ENCODE data around the gene ZFYVE9.

DNA sequence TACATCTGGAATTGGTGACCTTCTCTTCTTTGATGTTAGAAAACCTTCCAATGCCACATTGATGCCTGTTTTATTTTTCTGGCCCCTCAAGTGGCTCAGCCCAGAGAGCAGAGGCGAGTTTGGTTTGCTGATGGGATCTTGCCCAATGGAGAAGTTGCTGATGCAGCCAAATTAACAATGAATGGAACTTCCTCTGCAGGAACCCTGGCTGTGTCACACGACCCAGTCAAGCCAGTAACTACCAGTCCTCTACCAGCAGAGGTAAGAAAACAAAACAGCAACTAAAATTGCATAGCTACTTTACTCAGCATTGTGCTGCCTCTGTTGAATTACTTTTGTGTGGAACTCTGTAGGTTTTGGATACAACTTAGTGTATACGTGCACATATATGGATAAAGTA is 126.5 kb downstream of the ZFYVE9 start:
- TF ChIP-seq EZH2 (IDR thresholded peaks at IDR 0.05; ENCODE audit: insufficient read depth, low read length): no peak
- TF ChIP-seq, protein P1, sequence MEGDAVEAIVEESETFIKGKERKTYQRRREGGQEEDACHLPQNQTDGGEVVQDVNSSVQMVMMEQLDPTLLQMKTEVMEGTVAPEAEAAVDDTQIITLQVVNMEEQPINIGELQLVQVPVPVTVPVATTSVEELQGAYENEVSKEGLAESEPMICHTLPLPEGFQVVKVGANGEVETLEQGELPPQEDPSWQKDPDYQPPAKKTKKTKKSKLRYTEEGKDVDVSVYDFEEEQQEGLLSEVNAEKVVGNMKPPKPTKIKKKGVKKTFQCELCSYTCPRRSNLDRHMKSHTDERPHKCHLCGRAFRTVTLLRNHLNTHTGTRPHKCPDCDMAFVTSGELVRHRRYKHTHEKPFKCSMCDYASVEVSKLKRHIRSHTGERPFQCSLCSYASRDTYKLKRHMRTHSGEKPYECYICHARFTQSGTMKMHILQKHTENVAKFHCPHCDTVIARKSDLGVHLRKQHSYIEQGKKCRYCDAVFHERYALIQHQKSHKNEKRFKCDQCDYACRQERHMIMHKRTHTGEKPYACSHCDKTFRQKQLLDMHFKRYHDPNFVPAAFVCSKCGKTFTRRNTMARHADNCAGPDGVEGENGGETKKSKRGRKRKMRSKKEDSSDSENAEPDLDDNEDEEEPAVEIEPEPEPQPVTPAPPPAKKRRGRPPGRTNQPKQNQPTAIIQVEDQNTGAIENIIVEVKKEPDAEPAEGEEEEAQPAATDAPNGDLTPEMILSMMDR (IDR thresholded peaks at IDR 0.05; ENCODE audit: insufficient read depth, low read depth, low read length): no peak

All from astrocyte (in vitro differentiated cells and primary cell).